Measurements from ENCODE around the gene MAL.

DNA sequence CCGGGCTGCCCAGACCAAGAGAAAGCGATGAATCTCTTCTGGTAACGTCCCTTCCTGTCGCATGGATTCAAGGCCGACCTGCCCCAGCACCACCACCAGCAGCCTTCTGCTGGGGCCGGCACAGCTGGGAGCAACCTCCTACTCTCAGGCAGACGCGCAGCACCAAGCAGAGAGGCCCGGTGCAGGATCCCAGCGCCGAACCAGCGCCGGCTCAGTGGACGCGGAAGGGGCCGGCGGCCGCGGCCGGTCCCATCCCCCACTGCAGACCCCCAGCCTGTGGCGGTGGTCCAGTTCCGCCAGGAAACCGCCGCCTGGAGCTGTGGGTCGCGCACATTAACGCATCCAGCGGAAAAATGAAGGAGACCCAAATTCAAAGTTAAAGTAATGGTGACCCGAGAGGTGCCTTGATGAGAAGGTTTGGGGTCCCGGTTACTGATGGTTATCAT is 525 bp upstream of the MAL start:
- TF ChIP-seq, protein P1, sequence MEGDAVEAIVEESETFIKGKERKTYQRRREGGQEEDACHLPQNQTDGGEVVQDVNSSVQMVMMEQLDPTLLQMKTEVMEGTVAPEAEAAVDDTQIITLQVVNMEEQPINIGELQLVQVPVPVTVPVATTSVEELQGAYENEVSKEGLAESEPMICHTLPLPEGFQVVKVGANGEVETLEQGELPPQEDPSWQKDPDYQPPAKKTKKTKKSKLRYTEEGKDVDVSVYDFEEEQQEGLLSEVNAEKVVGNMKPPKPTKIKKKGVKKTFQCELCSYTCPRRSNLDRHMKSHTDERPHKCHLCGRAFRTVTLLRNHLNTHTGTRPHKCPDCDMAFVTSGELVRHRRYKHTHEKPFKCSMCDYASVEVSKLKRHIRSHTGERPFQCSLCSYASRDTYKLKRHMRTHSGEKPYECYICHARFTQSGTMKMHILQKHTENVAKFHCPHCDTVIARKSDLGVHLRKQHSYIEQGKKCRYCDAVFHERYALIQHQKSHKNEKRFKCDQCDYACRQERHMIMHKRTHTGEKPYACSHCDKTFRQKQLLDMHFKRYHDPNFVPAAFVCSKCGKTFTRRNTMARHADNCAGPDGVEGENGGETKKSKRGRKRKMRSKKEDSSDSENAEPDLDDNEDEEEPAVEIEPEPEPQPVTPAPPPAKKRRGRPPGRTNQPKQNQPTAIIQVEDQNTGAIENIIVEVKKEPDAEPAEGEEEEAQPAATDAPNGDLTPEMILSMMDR (IDR thresholded peaks at IDR 0.05; ENCODE audit: insufficient read depth, low read depth, low read length): no peak
- TF ChIP-seq EZH2 (IDR thresholded peaks at IDR 0.05; ENCODE audit: insufficient read depth, low read length): peak; percentile 56
